Measurements from ENCODE around the gene FITM1.

Gene FITM1

GRCh38 chr14:24137529-24138395, 7.3 kb downstream of the FITM1 start:
- Histone ChIP-seq H3K4me3 (ENCODE audit: low read depth, low read length) (no peak overlapping the region), H3K27me3 (ENCODE audit: insufficient read depth, low read depth, severe bottlenecking) (no peaks in the 10 kb centered on the region), H3K9me3 (ENCODE audit: severe bottlenecking) (no peaks in the 10 kb centered on the region), H3K36me3 (peaks cover 28% of the 10 kb centered on the region), H3K27ac (no peak overlapping the region)
- no peak for DNase-seq
- no peak for TF ChIP-seq CTCF (IDR thresholded peaks at IDR 0.05; ENCODE audit: low read depth, low read length)

GRCh38 chr14:24138396-24139271, 8.2 kb downstream of the FITM1 start:
- peak; percentile 50 for DNase-seq
- Histone ChIP-seq H3K4me3 (ENCODE audit: low read depth, low read length) (no peak overlapping the region), H3K36me3 (peaks cover 31% of the 10 kb centered on the region), H3K27ac (no peak overlapping the region), H3K9me3 (ENCODE audit: severe bottlenecking) (no peaks in the 10 kb centered on the region), H3K27me3 (ENCODE audit: insufficient read depth, low read depth, severe bottlenecking) (no peaks in the 10 kb centered on the region)
- TF ChIP-seq CTCF (IDR thresholded peaks at IDR 0.05; ENCODE audit: low read depth, low read length) = no peak

DNA sequence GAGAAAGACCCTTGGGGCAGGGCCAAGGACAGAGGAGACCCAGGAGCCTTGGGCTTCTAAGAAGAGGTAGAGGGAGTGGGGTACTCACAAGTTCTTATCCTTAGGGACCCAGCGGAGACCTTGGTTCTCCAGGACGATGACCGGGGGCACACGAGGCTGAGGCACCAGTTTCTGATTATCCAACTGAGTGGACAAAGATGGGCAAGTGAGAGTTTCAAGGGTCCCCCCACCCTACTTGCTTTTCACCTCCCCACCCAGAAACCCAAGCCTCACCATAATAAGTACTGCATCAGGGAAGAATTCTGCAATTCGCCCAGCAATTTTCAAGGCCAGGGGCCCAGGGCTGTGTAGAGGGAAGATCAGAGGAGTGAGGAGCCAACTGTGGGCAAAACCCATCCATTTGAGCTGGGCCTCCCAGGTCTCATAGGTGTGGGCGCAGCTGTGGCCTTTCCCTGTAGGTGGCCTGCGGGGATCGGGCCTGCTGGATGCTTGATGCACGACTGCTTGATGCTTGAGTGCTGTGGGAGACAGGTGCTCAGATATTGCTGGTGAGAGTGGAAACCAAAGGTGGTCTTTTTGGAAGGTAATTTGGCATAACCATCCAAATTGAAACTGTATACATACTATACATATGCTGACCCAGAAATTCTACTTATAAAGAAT, 8.9 kb downstream of the FITM1 start:
- H3K4me3 ChIP-seq (ENCODE audit: low read depth, low read length) = peak overlapping the region; percentile 87
- DNase-seq = peak; percentile 35
- H3K27me3 ChIP-seq (ENCODE audit: insufficient read depth, low read depth, severe bottlenecking) = no peaks in the 10 kb centered on the region
- peak; percentile 23; the same call in 1 of the 2 replicates for TF ChIP-seq CTCF (IDR thresholded peaks at IDR 0.05; ENCODE audit: low read depth, low read length)
- H3K36me3 ChIP-seq = peaks cover 38% of the 10 kb centered on the region
- no peaks in the 10 kb centered on the region for H3K9me3 ChIP-seq (ENCODE audit: severe bottlenecking)
- peak overlapping the region; percentile 96; the same call in 1 of the 2 replicates for H3K27ac ChIP-seq

DNA sequence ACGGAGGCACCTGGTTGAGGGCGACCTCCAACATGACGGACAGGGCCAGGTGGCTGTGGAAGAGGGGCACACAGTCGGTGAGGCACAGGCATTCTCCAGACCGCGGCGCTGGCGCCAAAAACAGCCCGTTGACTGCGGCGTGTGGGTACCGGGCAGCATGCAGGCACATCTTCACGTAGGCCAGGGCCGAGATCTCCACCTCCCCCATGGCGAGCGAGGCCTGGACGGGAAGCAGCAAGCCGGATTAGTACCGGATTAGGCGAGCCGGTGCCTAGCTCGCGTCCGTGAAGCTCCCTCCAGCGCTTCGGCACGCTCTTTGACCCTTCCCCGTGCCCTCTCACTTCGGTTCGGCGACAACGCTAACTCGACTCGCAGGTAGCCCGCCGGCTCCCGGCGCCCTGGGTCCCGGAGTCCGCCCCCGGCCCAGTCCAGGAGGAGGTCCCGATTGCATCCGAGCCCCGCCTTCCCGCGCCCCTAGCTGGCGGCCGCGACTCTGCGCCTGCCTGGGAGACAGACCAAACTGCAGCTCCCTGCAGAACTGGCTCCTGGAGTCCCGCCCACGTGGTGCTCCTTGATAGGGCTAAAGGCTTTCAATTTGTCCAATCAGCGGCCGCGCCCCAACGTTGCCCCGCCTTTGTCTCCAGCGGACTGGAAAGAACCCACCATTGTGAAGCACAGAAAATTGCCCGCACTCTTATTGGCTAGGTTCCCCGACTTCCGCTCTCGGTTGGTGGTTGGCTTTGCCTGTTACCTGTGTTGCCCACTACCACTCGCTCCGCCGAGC, 10.8 kb downstream of the FITM1 start, which contains the start of gene EMC9:
TSS of gene EMC9 (minus strand) at position 495 of the 784 bp plus-strand sequence. CDS start at position 208, 287 bp downstream.
- TF ChIP-seq CTCF (IDR thresholded peaks at IDR 0.05; ENCODE audit: low read depth, low read length) = peak; percentile 39
- peaks cover 44% of the 10 kb centered on the region for H3K36me3 ChIP-seq
- H3K27me3 ChIP-seq (ENCODE audit: insufficient read depth, low read depth, severe bottlenecking) = no peaks in the 10 kb centered on the region
- peak within 1 kb of the TSS; percentile 96 for H3K27ac ChIP-seq
- peak; percentile 100 for DNase-seq
- H3K4me3 ChIP-seq (ENCODE audit: low read depth, low read length) = peak within 1 kb of the TSS; percentile 87
- no peaks in the 10 kb centered on the region for H3K9me3 ChIP-seq (ENCODE audit: severe bottlenecking)

DNA sequence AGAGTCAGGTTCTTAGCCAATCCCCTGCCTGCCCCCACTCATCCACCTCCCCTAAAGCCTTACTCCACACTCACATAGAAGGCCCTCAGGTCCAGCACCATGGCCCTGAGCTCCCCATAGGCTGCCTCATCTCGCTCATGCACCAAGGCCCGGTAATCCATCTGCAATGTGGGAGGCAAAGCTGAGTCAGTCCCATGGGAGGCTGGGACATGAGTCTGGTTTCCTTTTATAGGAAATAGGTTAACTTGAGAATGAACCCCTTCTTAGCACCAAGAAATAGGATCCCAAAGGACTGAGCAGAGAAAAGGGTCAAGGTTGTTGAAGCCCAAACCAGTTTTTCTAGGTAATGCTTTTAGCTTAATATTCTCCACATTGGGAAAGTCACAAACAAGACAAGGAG, 13.1 kb downstream of the FITM1 start:
- Histone ChIP-seq H3K9me3 (ENCODE audit: severe bottlenecking) (no peaks in the 10 kb centered on the region), H3K27me3 (ENCODE audit: insufficient read depth, low read depth, severe bottlenecking) (no peaks in the 10 kb centered on the region), H3K4me3 (ENCODE audit: low read depth, low read length) (no peak overlapping the region), H3K36me3 (peaks cover 32% of the 10 kb centered on the region), H3K27ac (no peak overlapping the region)
- no peak for TF ChIP-seq CTCF (IDR thresholded peaks at IDR 0.05; ENCODE audit: low read depth, low read length)
- no peak for DNase-seq

Measured in WERI-Rb-1 (cell line).